GM13976 (cell line): Measurements from ENCODE around the gene DCUN1D3.

Experiments
- DNase-seq: peaks from one replicate; pipeline ENCODE4 v3.0.0; 2012; ENCODE audit warnings: low spot score
- in situ Hi-C: fragments of 300-500 bp; cut with MboI; formaldehyde crosslinking; loops from one replicate; pipeline ENCODE4 v1.12.0; 2022; ENCODE audit warnings: low sequenced_read_pairs, mixed read lengths, inconsistent platforms; ENCODE audit not compliant: unreplicated experiment
- TF ChIP-seq, protein P1 (sequence below): IDR thresholded peaks from 2 replicates; pipeline ENCODE4 v1.5.1; 2012; ENCODE audit warnings: borderline replicate concordance, mild to moderate bottlenecking; ENCODE audit not compliant: insufficient read depth; ENCODE audit errors: extremely low read depth, missing control alignments, control extremely low read depth

Gene DCUN1D3

GRCh38 chr16:20920799-20921198 is 20.6 kb upstream of the DCUN1D3 start:
- DNase-seq, result no peak
- in situ Hi-C loops, result no loop called here
- TF ChIP-seq, protein P1, sequence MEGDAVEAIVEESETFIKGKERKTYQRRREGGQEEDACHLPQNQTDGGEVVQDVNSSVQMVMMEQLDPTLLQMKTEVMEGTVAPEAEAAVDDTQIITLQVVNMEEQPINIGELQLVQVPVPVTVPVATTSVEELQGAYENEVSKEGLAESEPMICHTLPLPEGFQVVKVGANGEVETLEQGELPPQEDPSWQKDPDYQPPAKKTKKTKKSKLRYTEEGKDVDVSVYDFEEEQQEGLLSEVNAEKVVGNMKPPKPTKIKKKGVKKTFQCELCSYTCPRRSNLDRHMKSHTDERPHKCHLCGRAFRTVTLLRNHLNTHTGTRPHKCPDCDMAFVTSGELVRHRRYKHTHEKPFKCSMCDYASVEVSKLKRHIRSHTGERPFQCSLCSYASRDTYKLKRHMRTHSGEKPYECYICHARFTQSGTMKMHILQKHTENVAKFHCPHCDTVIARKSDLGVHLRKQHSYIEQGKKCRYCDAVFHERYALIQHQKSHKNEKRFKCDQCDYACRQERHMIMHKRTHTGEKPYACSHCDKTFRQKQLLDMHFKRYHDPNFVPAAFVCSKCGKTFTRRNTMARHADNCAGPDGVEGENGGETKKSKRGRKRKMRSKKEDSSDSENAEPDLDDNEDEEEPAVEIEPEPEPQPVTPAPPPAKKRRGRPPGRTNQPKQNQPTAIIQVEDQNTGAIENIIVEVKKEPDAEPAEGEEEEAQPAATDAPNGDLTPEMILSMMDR, result no peak

DNA sequence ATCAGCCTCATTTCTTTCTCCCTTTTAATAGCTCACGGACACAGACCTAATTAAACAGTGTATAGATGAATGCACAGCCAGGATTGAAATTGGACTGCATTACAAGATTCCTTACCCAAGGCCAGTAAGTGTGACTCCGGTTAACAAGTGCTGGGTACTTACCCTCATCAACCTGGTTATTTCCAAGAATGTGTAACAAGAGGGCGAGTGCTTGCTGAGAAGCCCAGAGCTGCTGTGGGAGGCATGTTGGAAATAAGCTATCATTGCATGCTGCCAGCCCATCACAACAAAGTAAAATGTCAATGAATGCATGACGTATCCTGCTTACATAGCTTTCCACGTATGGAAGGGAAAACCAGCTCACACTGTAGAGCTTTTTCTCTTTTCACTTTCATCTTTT is 19.9 kb upstream of the DCUN1D3 start:
- no peak for DNase-seq
- TF ChIP-seq, protein P1, result no peak
- in situ Hi-C loops, result no loop called here

GRCh38 chr16:20918486-20919239 is 18.5 kb upstream of the DCUN1D3 start:
- in situ Hi-C loops, result no loop called here
- no peak for DNase-seq
- TF ChIP-seq, protein P1, result no peak

- no peak for DNase-seq
- in situ Hi-C loops, result no loop called here
These were observed 16.8 kb upstream of the DCUN1D3 start for GRCh38 chr16:20916942-20917341.

DNA sequence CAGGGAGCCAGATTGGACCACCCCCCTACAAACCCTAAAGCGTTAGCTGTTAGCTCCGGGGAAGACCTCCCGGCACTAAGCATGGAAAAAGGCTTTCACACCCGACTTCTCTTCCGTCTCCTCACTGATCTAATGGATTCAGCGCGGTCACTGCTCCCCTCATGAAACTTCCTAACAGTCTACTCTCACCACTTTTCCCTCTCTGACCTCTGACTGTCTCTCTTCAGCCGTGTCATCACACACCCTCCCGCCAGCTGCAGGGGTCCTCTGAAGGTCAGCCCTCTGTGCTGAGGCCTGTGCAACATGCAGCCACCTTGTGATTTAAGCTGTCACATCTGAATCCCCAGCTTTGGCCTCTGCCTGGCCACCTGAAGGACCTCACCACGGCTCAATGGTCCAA is 16.1 kb upstream of the DCUN1D3 start:
- in situ Hi-C loops, result no loop called here
- no peak for DNase-seq
- TF ChIP-seq, protein P1, result no peak

More at GRCh38 chr16:20916942-20917341, 16.8 kb upstream of the DCUN1D3 start:
- TF ChIP-seq, protein P1, result no peak

- in situ Hi-C loops, result no loop called here
- TF ChIP-seq, protein P1, result no peak
- DNase-seq, result no peak
These were observed 11.2 kb upstream of the DCUN1D3 start for GRCh38 chr16:20911361-20911760.
